GM12878 (cell line): ENCODE results near the gene CARMIL3. TPM values are rescaled to one million over a fixed set of nuclear protein-coding genes. Genes with fewer than 3 reads are reported as not detected.

Experiments
- ATAC-seq: fragments of 200-7000 bp; cut with Tn5 transposase; 3 replicates; pipeline ENCODE4 v1.9.1; 2020; ENCODE audit warnings: mild to moderate bottlenecking, moderate library complexity
- BruUV-seq: library from RNA; stranded (reverse); fragments of 400-500 nt; replicated peaks from 2 replicates; lab custom pipeline; 2021; lab: Mats Ljungman, UMichigan
- CTCF ChIA-PET: fragments of 300-600 bp; sonication (Branson Sonifier 250); formaldehyde crosslinking; extraction: SDS; loops from one replicate; lab custom pipeline; 2021; ENCODE audit warnings: inconsistent platforms; lab: Yijun Ruan, JAX
- POLR2A ChIA-PET: fragments of 350-600 bp; formaldehyde crosslinking; extraction: SDS; loops from one replicate; lab custom pipeline; 2021; ENCODE audit warnings: inconsistent platforms; lab: Charles Lee
- RAD21 ChIA-PET: fragments of 300-600 bp; sonication (Branson Sonifier 250); formaldehyde crosslinking; loops from one replicate; lab custom pipeline; 2023; ENCODE audit warnings: antibody characterized with exemption; ENCODE audit not compliant: unreplicated experiment; lab: Charles Lee
- SMC1A ChIA-PET: fragments of 300-600 bp; sonication (Branson Sonifier 250); formaldehyde crosslinking; loops from one replicate; lab custom pipeline; 2023; ENCODE audit not compliant: unreplicated experiment, uncharacterized antibody; lab: Charles Lee
- DNase-seq: peaks from one replicate; pipeline ENCODE4 v3.0.0-alpha.2; 2011; ENCODE audit warnings: low read depth, low spot score
- FAIRE-seq: peaks from 3 replicates; lab custom pipeline; 2011; peaks lifted over from hg19 to GRCh38; lab: Jason Lieb, UNC
- H2AFZ ChIP-seq: 2 replicates; pipeline ENCODE4 v1.6.0; 2011; ENCODE audit warnings: low read depth, low read length, control low read depth; ENCODE audit not compliant: control insufficient read depth
- H3K27ac ChIP-seq: 2 replicates; pipeline ENCODE4 v1.5.1; 2011; ENCODE audit warnings: control low read depth; ENCODE audit not compliant: control insufficient read depth, insufficient read depth
- H3K27me3 ChIP-seq, 2 experiments: replicated peaks in 1 of 2; 2 replicates each; pipeline versions ENCODE4 v1.6.0 to v1.6.1; 2011; ENCODE audit warnings: low read length in 1 of 2; ENCODE audit not compliant: control insufficient read depth in 2 of 2, insufficient read depth in 2 of 2
- H3K36me3 ChIP-seq, 2 experiments: 2 replicates each; pipeline ENCODE4 v1.5.1; 2011; ENCODE audit warnings: low read length in 1 of 2; ENCODE audit not compliant: control insufficient read depth in 2 of 2, insufficient read depth in 2 of 2
- H3K4me1 ChIP-seq: 2 replicates; pipeline ENCODE4 v1.6.1; 2011; ENCODE audit warnings: mild to moderate bottlenecking, low read length, moderate library complexity, mixed read lengths; ENCODE audit not compliant: control insufficient read depth, insufficient read depth
- H3K4me2 ChIP-seq: 2 replicates; pipeline ENCODE4 v1.6.0; 2011; ENCODE audit warnings: control low read depth; ENCODE audit not compliant: control insufficient read depth, insufficient read depth
- H3K4me3 ChIP-seq: fragments of 200-600 bp; sonication (generic); 2 replicates; pipeline ENCODE4 v1.5.1; 2016
- H3K79me2 ChIP-seq: 2 replicates; pipeline ENCODE4 v1.6.0; 2011; ENCODE audit warnings: low read length; ENCODE audit not compliant: control insufficient read depth, insufficient read depth
- H3K9ac ChIP-seq: 2 replicates; pipeline ENCODE4 v1.8.0; 2011; ENCODE audit warnings: low read length, control low read depth, mixed read lengths; ENCODE audit not compliant: control insufficient read depth, insufficient read depth
- H3K9me3 ChIP-seq: replicated peaks from 3 replicates; pipeline ENCODE4 v1.5.1; 2011; ENCODE audit warnings: mild to moderate bottlenecking, low read length; ENCODE audit not compliant: control insufficient read depth, insufficient read depth
- H4K20me1 ChIP-seq: 2 replicates; pipeline ENCODE4 v1.6.0; 2011; ENCODE audit not compliant: control insufficient read depth, insufficient read depth
- FOS ChIP-seq: IDR thresholded peaks from 3 replicates; pipeline ENCODE4 v1.6.1; 2011; ENCODE audit warnings: borderline replicate concordance; ENCODE audit not compliant: insufficient read length; ENCODE audit errors: extremely low read depth
- GATAD2B ChIP-seq: fragments of 450-650 bp; conservative IDR thresholded peaks from 2 replicates; pipeline ENCODE4 v1.6.1; 2017; ENCODE audit warnings: low read depth, mild to moderate bottlenecking, moderate library complexity
- HDAC6 ChIP-seq: fragments of 200-600 bp; sonication (generic); IDR thresholded peaks from one replicate; pipeline ENCODE4 v1.8.0; 2017; ENCODE audit warnings: antibody characterized with exemption; ENCODE audit not compliant: unreplicated experiment
- IKZF1 ChIP-seq: fragments of 450-650 bp; conservative IDR thresholded peaks from 2 replicates; pipeline ENCODE4 v1.6.1; 2017; ENCODE audit warnings: antibody characterized with exemption, mild to moderate bottlenecking
- MLLT1 ChIP-seq: fragments of 450-650 bp; IDR thresholded peaks from 2 replicates; pipeline ENCODE4 v1.6.1; 2016; ENCODE audit warnings: mild to moderate bottlenecking
- MXI1 ChIP-seq: fragments of 150-350 bp; IDR thresholded peaks from 2 replicates; pipeline ENCODE4 v1.6.1; 2011; ENCODE audit warnings: low read depth, mild to moderate bottlenecking, inconsistent platforms, low read length, improper control_type of control experiment
- NR2C1 ChIP-seq: fragments of 450-650 bp; IDR thresholded peaks from 2 replicates; pipeline ENCODE4 v1.6.1; 2017; ENCODE audit warnings: antibody characterized with exemption, mild to moderate bottlenecking, moderate library complexity
- POLR2AphosphoS2 ChIP-seq: IDR thresholded peaks from 2 replicates; pipeline ENCODE4 v1.6.1; 2011; ENCODE audit warnings: low read depth, mild to moderate bottlenecking, low read length, improper control_type of control experiment, moderate library complexity
- POLR2AphosphoS5 ChIP-seq: IDR thresholded peaks from 2 replicates; pipeline ENCODE4 v1.6.1; 2011; ENCODE audit warnings: mild to moderate bottlenecking, low read length, inconsistent platforms
- RAD51 ChIP-seq: fragments of 450-650 bp; IDR thresholded peaks from 2 replicates; pipeline ENCODE4 v1.6.1; 2016; ENCODE audit warnings: moderate library complexity, mild to moderate bottlenecking, inconsistent platforms
- SMARCA5 ChIP-seq: fragments of 450-650 bp; IDR thresholded peaks from 2 replicates; pipeline ENCODE4 v1.6.1; 2017; ENCODE audit warnings: mild to moderate bottlenecking
- SP1 ChIP-seq: IDR thresholded peaks from one replicate; pipeline ENCODE4 v1.6.1; 2011; ENCODE audit warnings: low read depth, low read length
- ZNF687 ChIP-seq: fragments of 450-650 bp; IDR thresholded peaks from 2 replicates; pipeline ENCODE4 v1.6.1; 2017; ENCODE audit warnings: mild to moderate bottlenecking, moderate library complexity
- WGBS: methylation state at CpG from one replicate; pipeline ENCODE4 v1.1.6; 2016; ENCODE audit warnings: low lambda C conversion rate; ENCODE audit not compliant: insufficient replicate concordance, insufficient coverage; ENCODE audit errors: missing lambda C conversion rate; 5-methylcytosine and 5-hydroxymethylcytosine counted together
- in situ Hi-C: fragments of 300-500 bp; cut with MboI; formaldehyde crosslinking; loops from 9 replicates; pipeline ENCODE4 v1.14.3; 2018; ENCODE audit warnings: mixed read lengths
- intact Hi-C: fragments of 100-400 bp; cut with micrococcal nuclease; formaldehyde crosslinking; loops from one replicate; pipeline ENCODE4 v1.14.2; 2022; ENCODE audit not compliant: unreplicated experiment
- polyA plus RNA-seq, 11 experiments: library from polyadenylated mRNA; depleted of rRNA in 4 of 11; unstranded in 6 of 11; stranded (reverse) in 5 of 11; fragments of >200 nt; fragmentation: Nextera tagmentation in 4 of 11; fragmentation: Illumina TruSeq in 1 of 11; extraction: Ambion mirVana in 4 of 11; extraction: Trizol in 1 of 11; gene quantifications; 1 replicate in 1 of 11; 2 replicates in 10 of 11; pipeline versions ENCODE4 v1.2.1 to v1.2.3, GENCODE V29; 2011 to 2016; ENCODE audit warnings: inconsistent platforms in 2 of 11, missing spikeins in 2 of 11, low read depth in 1 of 11
- total RNA-seq, 4 experiments: library from RNA; depleted of rRNA in 3 of 4; stranded (reverse); fragments of >200 nt in 3 of 4; fragmentation: Illumina TruSeq in 1 of 4; extraction: Trizol in 1 of 4; gene quantifications; 2 replicates each; pipeline versions ENCODE4 v1.2.1 to v1.2.3, GENCODE V29; 2013 to 2021

The CARMIL3 gene
- total and polyA plus RNA-seq, 10 of the 15 experiments (the other 5 are each of a cell fraction or from before 2014, with no cell fraction given) = 0.09 to 0.32 (median 0.25) TPM; not detected in 3

GRCh38 chr14:24080888-24081738 lies 29.3 kb downstream of the CARMIL3 start:
- ChIA-PET POLR2A (interaction anchor here (0.5 to 4.2 kb wide), 15 partner anchors 9 to 162 kb away, joined by 3 to 33 read pairs (median 5); partner anchors contain the start of genes CHMP4A, CPNE6, DCAF11 and NRL), RAD21 (interaction anchor here (1.0 to 4.6 kb wide), 9 partner anchors 11 to 216 kb away, joined by 3 to 39 read pairs (median 9); partner anchors contain the start of genes CARMIL3, DCAF11, IRF9 and NRL), CTCF (interaction anchor here (0.7 to 4.9 kb wide), 12 partner anchors 11 to 227 kb away, joined by 3 to 71 read pairs (median 4); partner anchors contain the start of genes CHMP4A, CIDEB, PCK2 and PSME2), SMC1A (interaction anchor here (0.7 to 5.2 kb wide), 13 partner anchors 11 to 193 kb away, joined by 3 to 51 read pairs (median 5); partner anchors contain the start of genes DCAF11, IRF9, MDP1 and PCK2)
- BruUV-seq = no TSS peak
- under 1% methylated on average over 67 of the region's 74 CpGs for WGBS
- Histone ChIP-seq H3K79me2 (no peaks in the 10 kb centered on the region), H2AFZ (peak overlapping the region; percentile 78), H3K27ac (peak overlapping the region; percentile 67), H3K36me3 (no peaks in the 10 kb centered on the region), H3K27me3 (no peaks in the 10 kb centered on the region), H3K4me1 (peaks cover 14% of the 10 kb centered on the region), H4K20me1 (no peaks in the 10 kb centered on the region), H3K9me3 (no peaks in the 10 kb centered on the region), H3K4me2 (peak overlapping the region; percentile 83), H3K9ac (peak overlapping the region; percentile 41; the same call in 1 of the 2 replicates), H3K4me3 (peak overlapping the region; percentile 63; the same call in 1 of the 2 replicates)
- in situ Hi-C loops (no loop called here), intact Hi-C loops (no loop called here)
- DNase-seq = no peak
- ATAC-seq = peak; percentile 95
- peak; percentile 98 for FAIRE-seq
- TF ChIP-seq FOS (no peak), GATAD2B (peak; percentile 97), HDAC6 (no peak), NR2C1 (no peak), IKZF1 (peak; percentile 72), SMARCA5 (peak; percentile 72), MLLT1 (no peak), POLR2AphosphoS2 (no peak), MXI1 (no peak), RAD51 (no peak), POLR2AphosphoS5 (no peak), ZNF687 (0 out of 2 replicates have a peak, but pooled peaks have one; percentile 62), SP1 (no peak)
